ENCODE results near the gene SIRPB2. TPM values are rescaled to one million over a fixed set of nuclear protein-coding genes. Genes with fewer than 3 reads are reported as not detected.

SIRPB2 gene
- total RNA-seq, 1 donor = not detected

GRCh38 chr20:1435337-1435699 lies 55.9 kb downstream of the SIRPB2 start:
- DNase-seq (ENCODE audit: low read depth) = no peak
- TF ChIP-seq, protein P1, sequence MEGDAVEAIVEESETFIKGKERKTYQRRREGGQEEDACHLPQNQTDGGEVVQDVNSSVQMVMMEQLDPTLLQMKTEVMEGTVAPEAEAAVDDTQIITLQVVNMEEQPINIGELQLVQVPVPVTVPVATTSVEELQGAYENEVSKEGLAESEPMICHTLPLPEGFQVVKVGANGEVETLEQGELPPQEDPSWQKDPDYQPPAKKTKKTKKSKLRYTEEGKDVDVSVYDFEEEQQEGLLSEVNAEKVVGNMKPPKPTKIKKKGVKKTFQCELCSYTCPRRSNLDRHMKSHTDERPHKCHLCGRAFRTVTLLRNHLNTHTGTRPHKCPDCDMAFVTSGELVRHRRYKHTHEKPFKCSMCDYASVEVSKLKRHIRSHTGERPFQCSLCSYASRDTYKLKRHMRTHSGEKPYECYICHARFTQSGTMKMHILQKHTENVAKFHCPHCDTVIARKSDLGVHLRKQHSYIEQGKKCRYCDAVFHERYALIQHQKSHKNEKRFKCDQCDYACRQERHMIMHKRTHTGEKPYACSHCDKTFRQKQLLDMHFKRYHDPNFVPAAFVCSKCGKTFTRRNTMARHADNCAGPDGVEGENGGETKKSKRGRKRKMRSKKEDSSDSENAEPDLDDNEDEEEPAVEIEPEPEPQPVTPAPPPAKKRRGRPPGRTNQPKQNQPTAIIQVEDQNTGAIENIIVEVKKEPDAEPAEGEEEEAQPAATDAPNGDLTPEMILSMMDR (IDR thresholded peaks at IDR 0.05; ENCODE audit: insufficient read depth, low read depth, low read length) = no peak
- no peak overlapping the region for H3K4me3 ChIP-seq (ENCODE audit: low read depth, low read length)

DNA sequence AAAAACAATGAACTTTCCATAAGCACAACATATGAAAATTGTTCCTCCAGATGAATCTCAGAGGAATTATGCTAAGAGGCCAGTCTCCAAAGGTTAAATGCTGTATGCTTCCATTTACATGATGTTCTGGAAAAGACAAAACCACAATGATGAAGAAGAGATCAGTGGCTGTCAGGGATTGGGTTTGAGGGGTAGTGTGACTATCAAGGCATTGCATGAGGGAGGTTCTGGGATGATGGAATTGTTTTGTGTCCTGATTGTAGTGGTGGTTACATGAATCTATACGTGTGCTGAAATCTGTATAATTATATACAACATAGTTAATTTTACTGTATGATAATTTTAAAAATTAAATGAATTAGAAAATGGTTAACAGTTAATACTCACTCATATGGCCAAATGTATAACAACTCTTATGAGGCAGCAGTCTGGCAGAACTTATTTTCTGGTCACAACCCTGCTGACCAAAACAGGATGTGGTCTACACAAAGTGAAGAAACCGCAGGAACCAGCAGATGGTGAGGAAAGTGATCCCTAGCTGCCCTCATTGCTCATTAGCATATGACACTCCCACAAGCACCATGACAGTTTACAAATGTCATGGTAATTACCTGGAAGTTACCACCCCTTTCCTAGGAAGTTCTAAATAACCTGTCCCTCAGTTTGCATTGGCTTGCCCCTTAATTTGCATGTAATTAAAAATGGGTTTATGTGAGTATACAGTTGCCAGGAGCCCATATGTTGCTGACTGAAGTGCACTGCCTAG lies 56.5 kb downstream of the SIRPB2 start:
- peak; percentile 97 for DNase-seq (ENCODE audit: low read depth)
- TF ChIP-seq, protein P1 (IDR thresholded peaks at IDR 0.05; ENCODE audit: insufficient read depth, low read depth, low read length) = no peak
- no peak overlapping the region for H3K4me3 ChIP-seq (ENCODE audit: low read depth, low read length)

- no peak for DNase-seq (ENCODE audit: low read depth)
- TF ChIP-seq, protein P1 (IDR thresholded peaks at IDR 0.05; ENCODE audit: insufficient read depth, low read depth, low read length) = no peak
- no peak overlapping the region for H3K4me3 ChIP-seq (ENCODE audit: low read depth, low read length)
These were observed 60.1 kb downstream of the SIRPB2 start for GRCh38 chr20:1431158-1431557.

- peak; percentile 94 for DNase-seq (ENCODE audit: low read depth)
- H3K4me3 ChIP-seq (ENCODE audit: low read depth, low read length) = no peak overlapping the region
These were observed 61.2 kb downstream of the SIRPB2 start for GRCh38 chr20:1430004-1430451.

DNA sequence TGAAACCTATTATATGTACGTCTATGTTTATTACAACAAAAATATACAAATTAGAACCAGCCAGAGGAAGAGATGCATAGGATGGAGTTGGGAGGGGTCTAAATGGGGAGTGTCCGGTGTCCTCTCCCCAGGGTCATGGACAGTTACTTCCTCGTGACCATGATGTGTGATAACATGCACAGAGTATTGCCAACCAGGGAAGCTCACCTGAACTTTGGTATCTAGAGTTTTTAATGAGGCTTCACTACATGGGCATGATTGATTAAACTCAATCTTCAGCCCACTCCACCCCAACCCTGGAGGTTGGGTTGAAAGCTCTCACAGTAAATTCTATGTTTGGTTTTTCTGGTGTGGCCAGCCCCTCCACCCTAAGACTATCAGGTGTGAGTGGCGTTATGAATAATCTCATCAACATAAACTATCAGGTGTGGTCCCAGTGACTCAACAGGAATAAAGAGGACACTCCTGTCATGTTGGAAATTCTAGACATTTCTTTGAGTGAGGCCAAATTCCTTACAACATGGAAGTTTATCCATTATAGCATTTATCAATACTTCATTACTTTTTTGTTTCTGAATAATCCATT lies 62.0 kb downstream of the SIRPB2 start:
- no peak overlapping the region for H3K4me3 ChIP-seq (ENCODE audit: low read depth, low read length)
- TF ChIP-seq, protein P1 (IDR thresholded peaks at IDR 0.05; ENCODE audit: insufficient read depth, low read depth, low read length) = no peak
- no peak for DNase-seq (ENCODE audit: low read depth)

More at GRCh38 chr20:1430004-1430451, 61.2 kb downstream of the SIRPB2 start:
- TF ChIP-seq, protein P1 (IDR thresholded peaks at IDR 0.05; ENCODE audit: insufficient read depth, low read depth, low read length) = no peak

GRCh38 chr20:1427457-1428054 lies 63.7 kb downstream of the SIRPB2 start:
- no peak overlapping the region for H3K4me3 ChIP-seq (ENCODE audit: low read depth, low read length)
- TF ChIP-seq, protein P1 (IDR thresholded peaks at IDR 0.05; ENCODE audit: insufficient read depth, low read depth, low read length) = peak; percentile 10
- peak; percentile 87 for DNase-seq (ENCODE audit: low read depth)

All from fibroblast of villous mesenchyme (primary cell).